ENCODE measurements around the gene ELOVL1.
"Not testable (repeated sequence)": the region's sequence is repeated elsewhere in the genome, so short reads cannot be mapped to it uniquely, and the experiment has no call there.

Gene ELOVL1

GRCh38 chr1:43369779-43370178 is 2.0 kb upstream of the ELOVL1 start:
- H3K36me3 Mint-ChIP-seq (ENCODE audit: low read depth) = peaks cover 46% of the 10 kb centered on the region
- peaks cover 33% of the 10 kb centered on the region for H3K4me1 Mint-ChIP-seq (ENCODE audit: low read depth)
- not testable (repeated sequence) for DNase-seq, H3K27me3 Mint-ChIP-seq, H3K27ac Mint-ChIP-seq, H3K9me3 Mint-ChIP-seq
- H3K4me3 Mint-ChIP-seq = peak overlapping the region; percentile 92

DNA sequence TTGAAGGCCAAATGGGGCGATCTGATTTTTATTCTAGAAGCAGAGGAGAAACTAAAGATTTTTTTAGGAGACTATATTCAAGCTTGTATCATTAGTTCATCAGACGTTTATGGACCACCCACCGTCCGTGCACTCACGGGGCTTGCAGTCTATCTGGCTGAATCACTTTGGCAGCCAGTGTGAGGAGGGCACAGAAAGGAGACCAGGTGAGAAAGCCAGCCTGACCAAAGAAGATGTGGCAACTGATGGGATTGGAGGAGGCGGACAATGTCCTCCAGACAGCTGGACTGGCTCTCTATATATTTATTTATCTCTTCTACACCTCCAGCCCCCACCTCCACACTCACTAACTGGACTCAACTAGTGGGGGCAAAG is 822 bp upstream of the ELOVL1 start:
- peak overlapping the region; percentile 92 for H3K4me3 Mint-ChIP-seq
- no peaks in the 10 kb centered on the region for H3K9me3 Mint-ChIP-seq
- H3K27ac Mint-ChIP-seq = peak overlapping the region; percentile 94
- peaks cover 36% of the 10 kb centered on the region for H3K4me1 Mint-ChIP-seq (ENCODE audit: low read depth)
- H3K36me3 Mint-ChIP-seq (ENCODE audit: low read depth) = peaks cover 57% of the 10 kb centered on the region
- DNase-seq = no peak
- H3K27me3 Mint-ChIP-seq = no peaks in the 10 kb centered on the region

DNA sequence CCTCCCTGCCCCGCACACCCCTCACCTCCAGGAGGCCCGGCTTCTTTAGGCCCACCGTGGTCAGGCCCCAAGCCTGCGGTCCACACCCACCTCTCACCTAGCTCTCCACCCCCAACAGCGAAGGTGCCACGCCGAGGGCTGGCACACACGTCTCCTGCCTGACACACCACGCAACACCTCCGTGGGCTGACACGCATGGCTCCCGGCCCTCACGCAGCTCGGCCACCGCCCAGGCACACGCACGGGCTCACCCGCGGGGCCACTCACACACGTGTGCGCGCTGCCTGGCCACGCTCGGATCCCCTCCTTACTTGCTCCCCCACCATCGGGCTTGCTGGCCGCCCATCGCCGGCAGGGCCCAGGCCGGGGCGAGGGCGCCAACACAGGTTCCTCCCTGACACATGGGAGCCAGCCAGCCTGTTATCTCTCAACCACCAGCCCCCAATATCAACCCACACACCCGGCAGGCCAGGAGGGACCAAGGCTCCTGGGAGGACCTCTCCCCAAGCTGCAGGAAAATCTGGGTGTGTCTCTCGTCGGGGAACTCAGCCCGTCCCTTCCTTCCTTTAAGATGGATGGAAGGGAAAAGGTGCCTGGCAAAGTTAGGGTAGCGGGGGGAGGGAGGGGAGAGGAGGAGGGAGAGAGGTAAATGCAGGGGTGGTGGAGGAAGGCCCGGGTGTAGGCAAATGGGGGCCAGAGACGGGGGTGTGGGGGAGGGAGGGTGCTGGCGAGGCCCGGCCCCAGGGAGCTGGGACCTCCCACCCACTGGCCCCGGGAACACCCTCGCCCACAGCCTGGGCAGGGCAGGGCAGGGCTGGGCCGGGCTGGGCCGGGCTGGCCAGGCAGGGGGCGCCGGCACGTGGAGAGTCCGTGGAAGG is 546 bp downstream of the ELOVL1 start:
- Mint-ChIP-seq H3K9me3 (no peaks in the 10 kb centered on the region), H3K27ac (peak overlapping the region; percentile 94), H3K4me3 (peak overlapping the region; percentile 93), H3K27me3 (no peaks in the 10 kb centered on the region), H3K36me3 (ENCODE audit: low read depth) (peaks cover 71% of the 10 kb centered on the region), H3K4me1 (ENCODE audit: low read depth) (peaks cover 41% of the 10 kb centered on the region)
- peak; percentile 75 for DNase-seq

DNA sequence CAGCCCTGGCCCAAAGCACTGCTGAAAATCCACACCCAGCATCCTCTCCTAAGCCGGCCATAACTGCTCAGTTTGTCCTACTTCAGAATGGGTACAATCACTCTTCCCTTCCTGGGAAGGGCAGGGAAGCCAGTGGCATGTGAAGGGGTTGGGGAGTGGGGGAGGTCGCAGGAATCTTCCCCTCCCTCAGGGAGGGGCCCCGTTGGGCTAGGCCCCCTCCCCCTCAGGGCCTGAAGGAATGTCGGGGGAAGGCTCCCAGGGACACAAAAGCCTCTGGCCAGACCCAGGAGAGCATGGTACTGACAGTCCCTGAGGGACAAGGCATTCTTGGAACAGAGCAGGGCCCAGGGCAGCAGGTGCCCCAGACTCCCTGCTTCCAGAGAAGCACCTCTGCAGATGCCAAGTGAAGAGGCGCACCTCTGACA is 1.2 kb downstream of the ELOVL1 start:
- H3K9me3 Mint-ChIP-seq = no peaks in the 10 kb centered on the region
- H3K27ac Mint-ChIP-seq = peak overlapping the region; percentile 94
- peaks cover 77% of the 10 kb centered on the region for H3K36me3 Mint-ChIP-seq (ENCODE audit: low read depth)
- no peak for DNase-seq
- peaks cover 47% of the 10 kb centered on the region for H3K4me1 Mint-ChIP-seq (ENCODE audit: low read depth)
- H3K4me3 Mint-ChIP-seq = peak overlapping the region; percentile 93
- H3K27me3 Mint-ChIP-seq = no peaks in the 10 kb centered on the region

DNA sequence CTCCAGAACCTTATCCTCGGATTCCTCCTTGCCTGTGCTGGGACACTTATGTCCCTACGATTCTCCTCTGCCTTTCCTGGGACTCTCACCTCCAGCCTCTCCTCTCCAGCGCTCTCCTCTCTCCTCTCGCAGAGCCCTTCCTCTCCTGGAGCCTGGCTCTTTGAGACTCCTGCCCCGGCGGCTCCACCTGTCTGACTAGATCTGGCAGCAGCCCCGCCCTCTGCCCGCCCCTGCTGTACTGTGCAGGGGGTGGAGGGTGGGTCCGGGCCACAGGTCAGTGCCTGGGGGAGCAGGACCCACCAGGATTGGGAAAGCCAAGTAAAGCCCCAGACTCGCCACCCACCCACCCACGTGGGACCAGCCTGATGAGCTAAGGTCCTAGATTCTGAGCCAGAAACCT is 1.6 kb downstream of the ELOVL1 start:
- DNase-seq = no peak
- peaks cover 77% of the 10 kb centered on the region for H3K36me3 Mint-ChIP-seq (ENCODE audit: low read depth)
- peak overlapping the region; percentile 94 for H3K27ac Mint-ChIP-seq
- peaks cover 51% of the 10 kb centered on the region for H3K4me1 Mint-ChIP-seq (ENCODE audit: low read depth)
- H3K27me3 Mint-ChIP-seq = no peaks in the 10 kb centered on the region
- no peaks in the 10 kb centered on the region for H3K9me3 Mint-ChIP-seq
- H3K4me3 Mint-ChIP-seq = peak overlapping the region; percentile 93

DNA sequence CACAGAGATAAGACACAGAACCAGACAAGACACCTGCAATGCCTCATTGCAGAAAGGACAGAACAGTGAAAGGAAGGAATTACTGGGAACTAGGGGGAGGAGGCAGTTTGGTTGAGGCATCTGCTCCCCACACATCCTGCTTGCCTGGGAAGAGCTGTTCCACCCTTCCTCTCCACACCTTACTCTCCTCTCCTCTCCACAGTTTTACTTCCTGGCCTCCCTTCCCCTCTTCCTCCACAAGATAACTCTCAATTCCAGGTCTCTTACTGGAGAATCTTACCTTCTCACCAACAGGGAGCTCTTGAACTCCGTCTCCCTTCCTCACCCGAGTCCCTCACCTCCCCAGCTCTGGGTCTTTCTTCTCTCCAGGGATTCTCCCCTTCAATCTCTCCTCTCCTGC is 2.1 kb downstream of the ELOVL1 start:
- no peaks in the 10 kb centered on the region for H3K9me3 Mint-ChIP-seq
- no peaks in the 10 kb centered on the region for H3K27me3 Mint-ChIP-seq
- DNase-seq = no peak
- peaks cover 53% of the 10 kb centered on the region for H3K4me1 Mint-ChIP-seq (ENCODE audit: low read depth)
- peaks cover 78% of the 10 kb centered on the region for H3K36me3 Mint-ChIP-seq (ENCODE audit: low read depth)
- H3K4me3 Mint-ChIP-seq = peak overlapping the region; percentile 93
- H3K27ac Mint-ChIP-seq = peak overlapping the region; percentile 94

GRCh38 chr1:43363935-43364525 is 3.8 kb downstream of the ELOVL1 start:
- no peak for DNase-seq
- peaks cover 61% of the 10 kb centered on the region for H3K4me1 Mint-ChIP-seq (ENCODE audit: low read depth)
- H3K27ac Mint-ChIP-seq = peak overlapping the region; percentile 94
- no peak overlapping the region for H3K4me3 Mint-ChIP-seq
- no peaks in the 10 kb centered on the region for H3K27me3 Mint-ChIP-seq
- H3K9me3 Mint-ChIP-seq = no peaks in the 10 kb centered on the region
- H3K36me3 Mint-ChIP-seq (ENCODE audit: low read depth) = peaks cover 88% of the 10 kb centered on the region

- Mint-ChIP-seq H3K27ac (peak overlapping the region; percentile 26), H3K36me3 (ENCODE audit: low read depth) (peaks cover 87% of the 10 kb centered on the region), H3K4me1 (ENCODE audit: low read depth) (peaks cover 55% of the 10 kb centered on the region), H3K27me3 (no peaks in the 10 kb centered on the region), H3K9me3 (no peaks in the 10 kb centered on the region), H3K4me3 (no peak overlapping the region)
- DNase-seq = no peak
These were observed 4.4 kb downstream of the ELOVL1 start for GRCh38 chr1:43363283-43363934.

DNA sequence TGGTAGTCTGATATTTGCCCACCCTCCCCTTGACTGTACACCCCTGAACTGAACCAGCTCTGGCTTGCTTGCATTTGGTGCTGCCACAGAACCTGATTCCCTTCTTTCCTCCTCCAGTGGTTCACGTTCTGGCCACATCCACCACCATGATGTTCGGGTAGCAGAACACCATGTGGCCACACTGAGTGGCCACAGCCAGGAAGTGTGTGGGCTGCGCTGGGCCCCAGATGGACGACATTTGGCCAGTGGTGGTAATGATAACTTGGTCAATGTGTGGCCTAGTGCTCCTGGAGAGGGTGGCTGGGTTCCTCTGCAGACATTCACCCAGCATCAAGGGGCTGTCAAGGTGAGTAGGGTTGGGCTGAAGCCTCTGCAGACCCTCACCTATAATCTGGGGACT is 7.2 kb downstream of the ELOVL1 start:
- H3K27ac Mint-ChIP-seq = peak overlapping the region; percentile 94
- no peaks in the 10 kb centered on the region for H3K27me3 Mint-ChIP-seq

DNA sequence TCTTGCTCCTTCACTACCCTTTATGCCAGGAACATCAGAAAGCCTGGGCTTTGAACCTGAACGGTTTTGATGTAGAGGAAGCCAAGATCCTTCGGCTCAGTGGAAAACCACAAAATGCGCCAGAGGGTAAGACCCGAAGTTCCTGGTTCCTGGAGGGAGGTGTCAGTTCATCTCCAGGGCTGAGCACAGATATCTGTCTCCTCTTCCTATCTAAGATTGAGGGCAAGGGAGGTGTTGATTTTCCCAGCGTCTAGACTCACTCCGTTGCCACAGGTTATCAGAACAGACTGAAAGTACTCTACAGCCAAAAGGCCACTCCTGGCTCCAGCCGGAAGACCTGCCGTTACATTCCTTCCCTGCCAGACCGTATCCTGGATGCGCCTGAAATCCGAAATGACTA is 8.1 kb downstream of the ELOVL1 start:
- Mint-ChIP-seq H3K9me3 (no peaks in the 10 kb centered on the region), H3K27me3 (no peaks in the 10 kb centered on the region), H3K27ac (peak overlapping the region; percentile 94), H3K4me1 (ENCODE audit: low read depth) (peaks cover 43% of the 10 kb centered on the region), H3K4me3 (peak overlapping the region; percentile 93), H3K36me3 (ENCODE audit: low read depth) (peaks cover 68% of the 10 kb centered on the region)
- no peak for DNase-seq

More for the DNA sequence above, 7.2 kb downstream of the ELOVL1 start:
- DNase-seq = no peak
- peaks cover 77% of the 10 kb centered on the region for H3K36me3 Mint-ChIP-seq (ENCODE audit: low read depth)
- peaks cover 50% of the 10 kb centered on the region for H3K4me1 Mint-ChIP-seq (ENCODE audit: low read depth)
- H3K9me3 Mint-ChIP-seq = no peaks in the 10 kb centered on the region
- peak overlapping the region; percentile 93 for H3K4me3 Mint-ChIP-seq

GRCh38 chr1:43358746-43359693 is 8.8 kb downstream of the ELOVL1 start, which contains the start of gene CDC20:
TSS of gene CDC20 (plus strand) at chr1:43358981. CDS start at chr1:43359216, 235 bp downstream.
- Mint-ChIP-seq H3K4me1 (ENCODE audit: low read depth) (peaks cover 43% of the 10 kb centered on the region), H3K4me3 (peak within 1 kb of the TSS; percentile 93), H3K27me3 (no peaks in the 10 kb centered on the region), H3K27ac (peak within 1 kb of the TSS; percentile 94), H3K36me3 (ENCODE audit: low read depth) (peaks cover 61% of the 10 kb centered on the region), H3K9me3 (no peaks in the 10 kb centered on the region)
- DNase-seq = peak; percentile 99

- H3K4me3 Mint-ChIP-seq = peak overlapping the region; percentile 93
- H3K4me1 Mint-ChIP-seq (ENCODE audit: low read depth) = peaks cover 39% of the 10 kb centered on the region
- peaks cover 53% of the 10 kb centered on the region for H3K36me3 Mint-ChIP-seq (ENCODE audit: low read depth)
These were observed 9.6 kb downstream of the ELOVL1 start for GRCh38 chr1:43358121-43358745.

GRCh38 chr1:43357251-43357650 is 10.6 kb downstream of the ELOVL1 start:
- peaks cover 43% of the 10 kb centered on the region for H3K36me3 Mint-ChIP-seq (ENCODE audit: low read depth)
- no peak overlapping the region for H3K27ac Mint-ChIP-seq
- no peak for DNase-seq
- peak overlapping the region; percentile 93 for H3K4me3 Mint-ChIP-seq
- peaks cover 36% of the 10 kb centered on the region for H3K4me1 Mint-ChIP-seq (ENCODE audit: low read depth)
- no peaks in the 10 kb centered on the region for H3K9me3 Mint-ChIP-seq
- H3K27me3 Mint-ChIP-seq = no peaks in the 10 kb centered on the region

More at GRCh38 chr1:43358121-43358745, 9.6 kb downstream of the ELOVL1 start:
- Mint-ChIP-seq H3K9me3 (no peaks in the 10 kb centered on the region), H3K27me3 (no peaks in the 10 kb centered on the region), H3K27ac (peak overlapping the region; percentile 94)
- DNase-seq = no peak

All from activated T-cell treated with anti-CD3 and anti-CD28 coated beads, Interleukin-2, amount 50 U/mL, for 24 hours (primary cell).